H1 (cell line): ENCODE results near the gene UBE2E3. TPM values are rescaled to one million over a fixed set of nuclear protein-coding genes. Genes with fewer than 3 reads are reported as not detected.

ENCODE experiments used
- BACH1 ChIP-seq: IDR thresholded peaks from 2 replicates; pipeline ENCODE4 v1.6.1; 2012; ENCODE audit warnings: low read length, improper control_type of control experiment
- CBX5 ChIP-seq: fragments of 300-800, 300-1000 bp; sonication (generic); IDR thresholded peaks from 2 replicates; pipeline ENCODE4 v1.7.1; 2016; ENCODE audit warnings: antibody characterized with exemption, low read length, low read depth
- CTBP2 ChIP-seq: IDR thresholded peaks from 2 replicates; pipeline ENCODE4 v1.7.0; 2011; ENCODE audit warnings: borderline replicate concordance, mild to moderate bottlenecking, moderate library complexity, mixed read lengths, low read length; ENCODE audit not compliant: insufficient read depth, insufficient read length
- RBBP5 ChIP-seq: IDR thresholded peaks from 2 replicates; pipeline ENCODE4 v1.7.1; 2012; ENCODE audit warnings: low read depth, mild to moderate bottlenecking, inconsistent platforms, low read length, moderate library complexity, borderline replicate concordance
- RFX5 ChIP-seq: IDR thresholded peaks from 2 replicates; pipeline ENCODE4 v1.6.1; 2011; ENCODE audit warnings: low read depth, low read length, improper control_type of control experiment, borderline replicate concordance
- SIX5 ChIP-seq: IDR thresholded peaks from 2 replicates; pipeline ENCODE4 v1.6.1; 2011; ENCODE audit warnings: mild to moderate bottlenecking, low read depth, low read length
- polyA plus RNA-seq, 7 experiments: library from polyadenylated mRNA; depleted of rRNA in 3 of 7; stranded (reverse) in 5 of 7; unstranded in 2 of 7; fragments of >200 nt in 5 of 7; fragments of 200-250 nt in 2 of 7; gene quantifications; 1 replicate in 5 of 7; 2 replicates in 1 of 7; 4 replicates in 1 of 7; pipeline versions ENCODE4 v1.2.1 to v1.2.3, GENCODE V29; 2011 to 2013; ENCODE audit warnings: missing spikeins in 2 of 7, mixed read lengths in 2 of 7
- total RNA-seq: library from RNA; stranded (reverse); fragmentation: NEBNext Ultra II Directional; extraction: Animal tissue kit (Norgen Biotek cat#: 25700); gene quantifications from 2 replicates; pipeline ENCODE4 v1.2.1, GENCODE V29; 2021

UBE2E3 gene
- total and polyA plus RNA-seq, 2 of the 8 experiments (the other 6 are each of a cell fraction or from before 2014, with no cell fraction given): 106 to 132 TPM

- TF ChIP-seq SIX5: no peak
- TF ChIP-seq CTBP2: no peak
- no peak for TF ChIP-seq RBBP5
- no peak for TF ChIP-seq BACH1
- TF ChIP-seq RFX5: no peak
- TF ChIP-seq CBX5: no peak
These were observed 127.2 kb downstream of the UBE2E3 start (continued) for GRCh38 chr2:181107628-181107945.
